K562 (cell line): Measurements from ENCODE around the gene BHMT2. TPM values are rescaled to one million over a fixed set of nuclear protein-coding genes. Genes with fewer than 3 reads are reported as not detected.
A peak's percentile ranks its signal among the peaks of the same experiment; 100 is the strongest.

ENCODE experiments used
- ATAC-seq: fragments of 200-7000 bp; cut with Tn5 transposase; 3 replicates; pipeline ENCODE4 v1.9.1; 2020; ENCODE audit warnings: moderate library complexity
- BruUV-seq: library from RNA; stranded (reverse); fragments of 400-500 nt; replicated peaks from 2 replicates; lab custom pipeline; 2021; lab: Mats Ljungman, UMichigan
- CTCF ChIA-PET: fragments of 300-600 bp; formaldehyde crosslinking; extraction: SDS; loops from one replicate; lab custom pipeline; 2021; ENCODE audit warnings: low intra/inter-chr PET ratio; lab: Yijun Ruan, JAX
- POLR2A ChIA-PET: fragments of 300-600, 350-650 bp; sonication (Branson Sonifier 250); formaldehyde crosslinking; extraction: SDS; loops from one replicate; lab custom pipeline; 2021; ENCODE audit warnings: antibody characterized with exemption, inconsistent platforms; lab: Yijun Ruan, JAX
- DNase-seq, 4 experiments: peaks; one replicate each; pipeline versions ENCODE4 v3.0.0 to v3.0.0-alpha.2; 2011 to 2018; ENCODE audit warnings: low spot score in 3 of 4, mixed read lengths in 3 of 4; ENCODE audit errors: extremely low read depth in 1 of 4
- FAIRE-seq: peaks from 2 replicates; lab custom pipeline; 2011; peaks lifted over from hg19 to GRCh38; lab: Jason Lieb, UNC
- H2AFZ ChIP-seq: 2 replicates; pipeline ENCODE4 v1.6.0; 2011; ENCODE audit warnings: low read depth, low read length, control low read depth, inconsistent platforms
- H3K27ac ChIP-seq: fragments of 200-600 bp; 3 replicates; pipeline ENCODE4 v1.8.0; 2011; ENCODE audit warnings: low read depth, mild to moderate bottlenecking, control low read depth, inconsistent platforms, low read length, moderate library complexity, mixed read lengths; ENCODE audit errors: extremely low read depth
- H3K27me3 ChIP-seq, 2 experiments: fragments of 300-600 bp in 1 of 2; 2 replicates in 1 of 2; 3 replicates in 1 of 2; pipeline versions ENCODE4 v1.6.0 to v1.8.0; 2011; ENCODE audit warnings: inconsistent platforms in 2 of 2, low read length in 2 of 2, mild to moderate bottlenecking in 1 of 2, mixed read lengths in 1 of 2, moderate library complexity in 1 of 2; ENCODE audit not compliant: control insufficient read depth in 2 of 2, insufficient read depth in 2 of 2
- H3K36me3 ChIP-seq: fragments of 300-600 bp; 3 replicates; pipeline ENCODE4 v1.8.0; 2011; ENCODE audit warnings: mild to moderate bottlenecking, low read length, inconsistent platforms; ENCODE audit not compliant: control insufficient read depth, insufficient read depth
- H3K4me1 ChIP-seq, 2 experiments: fragments of 200-600 bp in 1 of 2; replicated peaks in 1 of 2; 2 replicates in 1 of 2; 3 replicates in 1 of 2; pipeline versions ENCODE4 v1.5.1 to v1.8.0; 2011; ENCODE audit warnings: inconsistent platforms in 2 of 2, low read length in 2 of 2, mild to moderate bottlenecking in 1 of 2, mixed read lengths in 1 of 2, moderate library complexity in 1 of 2; ENCODE audit not compliant: control insufficient read depth in 2 of 2, insufficient read depth in 2 of 2
- H3K4me2 ChIP-seq: 2 replicates; pipeline ENCODE4 v1.6.1; 2011; ENCODE audit warnings: low read length, control low read depth, inconsistent platforms, mixed read lengths; ENCODE audit not compliant: insufficient read depth
- H3K4me3 ChIP-seq: fragments of 200-600 bp; sonication (generic), shearing (Covaris generic); 2 replicates; pipeline ENCODE4 v1.5.1; 2016; ENCODE audit warnings: control low read depth, inconsistent platforms
- H3K79me2 ChIP-seq: fragments of 200-600 bp; 3 replicates; pipeline ENCODE4 v1.8.0; 2011; ENCODE audit warnings: low read length, inconsistent platforms; ENCODE audit not compliant: control insufficient read depth, insufficient read depth
- H3K9ac ChIP-seq, 2 experiments: 2 replicates each; pipeline versions ENCODE4 v1.6.0 to v1.6.1; 2011; ENCODE audit warnings: low read depth in 2 of 2, low read length in 2 of 2, control low read depth in 1 of 2, inconsistent platforms in 1 of 2, mild to moderate bottlenecking in 1 of 2, mixed read lengths in 1 of 2; ENCODE audit not compliant: insufficient read depth in 1 of 2
- H3K9me1 ChIP-seq: one replicate; pipeline ENCODE4 v1.6.0; 2011; ENCODE audit warnings: inconsistent platforms, mild to moderate bottlenecking, low read length, moderate library complexity; ENCODE audit not compliant: control insufficient read depth, insufficient read depth
- H3K9me3 ChIP-seq: replicated peaks from 2 replicates; pipeline ENCODE4 v1.5.1; 2011; ENCODE audit warnings: low read depth, low read length, inconsistent platforms; ENCODE audit not compliant: control insufficient read depth, insufficient read depth
- H4K20me1 ChIP-seq: replicated peaks from 2 replicates; pipeline ENCODE4 v1.6.1; 2011; ENCODE audit warnings: low read length, inconsistent platforms, mixed read lengths; ENCODE audit not compliant: control insufficient read depth, insufficient read depth
- BRD4 ChIP-seq: fragments of 200-600 bp; sonication (generic); IDR thresholded peaks from 2 replicates; pipeline ENCODE4 v1.6.1; 2017; ENCODE audit warnings: inconsistent platforms
- CTCF ChIP-seq, 3 experiments: IDR thresholded peaks in 2 of 3; conservative IDR thresholded peaks in 1 of 3; 2 replicates each; pipeline ENCODE4 v1.5.1; 2011 to 2012; ENCODE audit warnings: low read length in 3 of 3, mild to moderate bottlenecking in 3 of 3, control low read depth in 2 of 3, improper control_type of control experiment in 1 of 3, inconsistent platforms in 1 of 3, low read depth in 1 of 3, mixed read lengths in 1 of 3, moderate library complexity in 1 of 3; ENCODE audit not compliant: insufficient read depth in 2 of 3
- E4F1 ChIP-seq: fragments of 250-450 bp; sonication (Bioruptor Pico); IDR thresholded peaks from 2 replicates; pipeline ENCODE4 v1.5.0; 2021; ENCODE audit warnings: mild to moderate bottlenecking, borderline replicate concordance
- GABPB1 ChIP-seq: sonication (generic); formaldehyde crosslinking; IDR thresholded peaks from 2 replicates; pipeline ENCODE4 v1.8.0; 2022; ENCODE audit warnings: mild to moderate bottlenecking, missing genetic modification reagents
- HINFP ChIP-seq: fragments of 450-650 bp; conservative IDR thresholded peaks from 2 replicates; pipeline ENCODE4 v1.6.1; 2016; ENCODE audit warnings: missing genetic modification characterization, low read depth, mild to moderate bottlenecking, control low read depth, missing compliant biosample characterization
- NBN ChIP-seq: fragments of 450-650 bp; IDR thresholded peaks from 2 replicates; pipeline ENCODE4 v1.6.1; 2016; ENCODE audit warnings: low read depth, mild to moderate bottlenecking
- RBM14 ChIP-seq: fragments of 200-400 bp; formaldehyde crosslinking; IDR thresholded peaks from 2 replicates; pipeline ENCODE4 v1.6.1; 2018; ENCODE audit warnings: low read depth, mild to moderate bottlenecking, low read length, moderate library complexity, borderline replicate concordance; ENCODE audit not compliant: insufficient read depth
- RBM34 ChIP-seq: fragments of 200-400 bp; formaldehyde crosslinking; IDR thresholded peaks from 2 replicates; pipeline ENCODE4 v1.6.1; 2018; ENCODE audit warnings: low read length, borderline replicate concordance; ENCODE audit not compliant: insufficient read depth
- SMARCC2 ChIP-seq: fragments of 450-650 bp; IDR thresholded peaks from 2 replicates; pipeline ENCODE4 v1.6.1; 2017; ENCODE audit warnings: antibody characterized with exemption, moderate library complexity, mild to moderate bottlenecking, low read depth
- ZFX ChIP-seq: sonication (generic); formaldehyde crosslinking; IDR thresholded peaks from 2 replicates; pipeline ENCODE4 v1.8.0; 2022; ENCODE audit warnings: mild to moderate bottlenecking, missing genetic modification reagents, moderate library complexity
- ZNF354B ChIP-seq: fragments of 250-450 bp; sonication (Bioruptor Pico); IDR thresholded peaks from 2 replicates; pipeline ENCODE4 v1.4.0; 2020
- ZNF696 ChIP-seq: fragments of 250-450 bp; sonication (Bioruptor Pico); conservative IDR thresholded peaks from 2 replicates; pipeline ENCODE4 v1.4.0; 2020; ENCODE audit warnings: mild to moderate bottlenecking, moderate library complexity
- WGBS: fragments of 100-300 bp; shearing (Covaris generic); methylation state at CpG from one replicate; pipeline ENCODE4 v1.1.6; 2016; ENCODE audit warnings: low coverage, mixed read lengths; ENCODE audit not compliant: insufficient coverage; ENCODE audit errors: missing lambda C conversion rate; 5-methylcytosine and 5-hydroxymethylcytosine counted together
- in situ Hi-C: fragments of 300-500 bp; cut with MboI; formaldehyde crosslinking; loops from 4 replicates; pipeline ENCODE4 v1.15.0; 2018; ENCODE audit warnings: inconsistent platforms, mixed read lengths
- intact Hi-C: fragments of 100-400 bp; cut with micrococcal nuclease; formaldehyde crosslinking; loops from 2 replicates; pipeline ENCODE4 v1.14.2; 2022
- polyA plus RNA-seq, 8 experiments: library from polyadenylated mRNA; depleted of rRNA in 4 of 8; stranded (reverse) in 5 of 8; unstranded in 3 of 8; fragments of >200 nt; fragmentation: Nextera tagmentation in 2 of 8; fragmentation: Illumina TruSeq in 1 of 8; extraction: Ambion mirVana in 2 of 8; extraction: Trizol in 1 of 8; gene quantifications; 2 replicates each; pipeline versions ENCODE4 v1.2.1 to v1.2.3, GENCODE V29; 2011 to 2014; ENCODE audit warnings: inconsistent platforms in 1 of 8, missing spikeins in 1 of 8
- total RNA-seq, 7 experiments: library from RNA; depleted of rRNA in 6 of 7; stranded (reverse); fragments of >200 nt in 6 of 7; fragmentation: Illumina TruSeq in 2 of 7; extraction: Trizol in 2 of 7; gene quantifications; 2 replicates each; pipeline versions ENCODE4 v1.2.1 to v1.2.3, GENCODE V29; 2011 to 2021; ENCODE audit warnings: low replicate concordance in 1 of 7

The BHMT2 gene
- total and polyA plus RNA-seq, 9 of the 15 experiments (the other 6 are each of a cell fraction or from before 2014, with no cell fraction given), result not detected

GRCh38 chr5:79133121-79133656, 63.6 kb downstream of the BHMT2 start (continued):
- peak in 2 of 3 experiments; percentile 40 to 71; a peak in 3 of 6 replicates for TF ChIP-seq CTCF (IDR thresholded peaks at IDR 0.05 in 2 of 3, conservative IDR thresholded peaks at IDR 0.05 in 1 of 3; ENCODE audit: insufficient read depth in 2 of 3, low read depth in 1 of 3, low read length in 3 of 3)
- no peak for TF ChIP-seq NBN
- no peak for TF ChIP-seq ZNF354B (CRISPR knock-in tag)
- TF ChIP-seq RBM34, result no peak
- TF ChIP-seq BRD4, result 0 out of 2 replicates have a peak, but pooled peaks have one; percentile 36

- Histone ChIP-seq H4K20me1 (no peaks in the 10 kb centered on the region), H3K79me2 (no peaks in the 10 kb centered on the region), H3K36me3 (no peaks in the 10 kb centered on the region), H3K4me3 (0 out of 2 replicates have a peak overlapping the region, but pooled peaks have one; percentile 7), H3K4me2 (peak overlapping the region; percentile 56), H3K27me3 (no peaks in the 10 kb centered on the region), H2AFZ (peak overlapping the region; percentile 91), H3K9me3 (no peaks in the 10 kb centered on the region), H3K9me1 (no peaks in the 10 kb centered on the region), H3K27ac (peak overlapping the region; percentile 27; the same call in 1 of the 3 replicates), H3K9ac (peak overlapping the region; percentile 2 to 21; a peak in 2 of 4 replicates), H3K4me1 (peaks cover 3% of the 10 kb centered on the region in 2 experiments; a peak in 1 of 5 replicates)
- peak; percentile 96 for FAIRE-seq
- peak; percentile 49 to 83 (median 52) for DNase-seq
- ChIA-PET CTCF (interaction anchor here (0.6 to 5.0 kb wide), 8 partner anchors 10 to 950 kb away, joined by 3 to 62 read pairs (median 4); no protein-coding TSS in a partner anchor), POLR2A (interaction anchor here (0.7 to 1.4 kb wide), 3 partner anchors 109 to 383 kb away, joined by 3 to 10 read pairs (median 4); no protein-coding TSS in a partner anchor)
- in situ Hi-C loops, result loop anchor here (5.0 to 10.0 kb wide), 2 partner anchors 107 to 331 kb away; no protein-coding TSS in a partner anchor
- peak; percentile 89 for ATAC-seq
- WGBS, result 1% methylated on average over 10 of the region's 11 CpGs
- BruUV-seq, result no TSS peak
- intact Hi-C loops, result loop anchor here (1.0 to 5.0 kb wide), 6 partner anchors 103 to 948 kb away; partner anchors contain the start of gene JMY
- TF ChIP-seq HINFP (no peak), E4F1 (no peak), SMARCC2 (no peak), RBM14 (no peak), GABPB1 (CRISPR knock-in tag) (no peak), ZFX (CRISPR knock-in tag) (no peak), ZNF696 (CRISPR knock-in tag) (no peak)
These were observed 64.3 kb downstream of the BHMT2 start for GRCh38 chr5:79133657-79134451.
